ENCODE results near the gene RBP4.

Gene RBP4

DNA sequence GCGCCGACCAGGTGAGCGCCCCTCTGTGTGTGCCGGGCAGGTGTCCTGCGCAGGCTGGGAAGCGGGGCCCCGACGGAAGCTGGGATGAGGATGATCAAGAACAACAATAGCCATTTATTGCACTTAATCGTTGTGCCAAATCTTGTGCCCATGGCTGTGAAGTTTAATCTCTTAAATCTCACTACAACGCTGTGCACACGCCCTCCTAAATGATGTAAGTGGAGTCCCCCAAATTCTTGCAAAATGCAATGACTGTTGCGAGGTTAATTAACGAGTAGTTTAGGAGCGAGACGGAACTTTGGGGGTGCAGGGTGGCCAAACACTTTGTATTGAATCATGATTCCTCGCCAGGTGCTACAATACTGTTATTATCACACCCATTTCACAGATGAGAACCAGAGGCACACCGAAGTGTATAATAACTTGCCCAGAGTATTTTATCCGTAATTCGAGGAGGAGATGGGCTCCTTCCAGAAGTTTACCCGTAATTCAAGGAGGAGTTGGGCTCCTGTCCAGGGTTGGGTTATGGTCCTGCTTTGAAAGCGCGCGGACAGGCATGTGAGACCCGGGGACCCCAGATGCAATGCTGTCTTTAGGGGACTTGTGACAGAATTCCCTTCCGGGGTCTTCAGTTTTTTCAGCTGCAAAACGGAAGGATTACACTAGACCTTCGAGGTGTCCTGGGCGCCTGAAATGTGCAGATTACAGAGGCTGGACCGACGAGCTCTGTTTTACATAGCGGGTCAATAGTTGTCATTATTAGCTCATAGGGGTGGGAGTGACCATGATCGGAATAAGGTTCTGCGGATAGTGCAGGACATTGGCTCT, 33.5 kb downstream of the RBP4 start:
- Histone ChIP-seq H3K4me3 (no peak overlapping the region), H3K36me3 (ENCODE audit: insufficient read depth, low read length) (no peaks in the 10 kb centered on the region), H3K9ac (ENCODE audit: insufficient read length) (no peak overlapping the region), H3K9me3 (ENCODE audit: low read depth, low read length) (no peaks in the 10 kb centered on the region), H3K27ac (no peak overlapping the region)
- TF ChIP-seq FOXP2 (optimal IDR thresholded peaks at IDR 0.05; ENCODE audit: control extremely low read depth, extremely low read length, insufficient read depth) (no peak), EZH2 (IDR thresholded peaks at IDR 0.05) (no peak), POLR2AphosphoS5 (IDR thresholded peaks at IDR 0.05; ENCODE audit: borderline replicate concordance, low read depth, low read length) (no peak)
- no peak for DNase-seq (ENCODE audit: low read depth, low spot score)

DNA sequence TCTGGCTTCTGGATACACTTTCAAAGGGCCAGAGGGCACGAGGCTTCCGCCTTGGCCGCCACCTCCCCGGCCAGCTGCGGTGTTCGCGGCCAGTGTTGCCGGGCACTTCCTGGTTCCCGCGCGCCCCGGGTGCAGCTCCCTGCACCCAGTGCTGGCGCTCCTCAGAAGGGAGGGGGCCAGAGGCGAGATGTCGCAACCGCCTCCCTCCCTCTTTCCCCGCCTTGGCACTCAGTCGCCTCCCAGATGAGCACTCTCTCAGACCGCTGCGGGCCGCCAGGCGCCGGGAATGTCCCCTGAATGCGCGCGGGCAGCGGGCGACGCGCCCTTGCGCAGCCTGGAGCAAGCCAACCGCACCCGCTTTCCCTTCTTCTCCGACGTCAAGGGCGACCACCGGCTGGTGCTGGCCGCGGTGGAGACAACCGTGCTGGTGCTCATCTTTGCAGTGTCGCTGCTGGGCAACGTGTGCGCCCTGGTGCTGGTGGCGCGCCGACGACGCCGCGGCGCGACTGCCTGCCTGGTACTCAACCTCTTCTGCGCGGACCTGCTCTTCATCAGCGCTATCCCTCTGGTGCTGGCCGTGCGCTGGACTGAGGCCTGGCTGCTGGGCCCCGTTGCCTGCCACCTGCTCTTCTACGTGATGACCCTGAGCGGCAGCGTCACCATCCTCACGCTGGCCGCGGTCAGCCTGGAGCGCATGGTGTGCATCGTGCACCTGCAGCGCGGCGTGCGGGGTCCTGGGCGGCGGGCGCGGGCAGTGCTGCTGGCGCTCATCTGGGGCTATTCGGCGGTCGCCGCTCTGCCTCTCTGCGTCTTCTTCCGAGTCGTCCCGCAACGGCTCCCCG, 34.4 kb downstream of the RBP4 start, which contains the start of gene FFAR4:
Gene FFAR4, plus strand, starts transcription at position 231 of the 842 bp plus-strand sequence. Its CDS starts 56 bp downstream, at position 287.
- H3K27ac ChIP-seq = no peak within 1 kb of the TSS
- no peak within 1 kb of the TSS for H3K4me3 ChIP-seq
- H3K9me3 ChIP-seq (ENCODE audit: low read depth, low read length) = no peaks in the 10 kb centered on the region
- DNase-seq (ENCODE audit: low read depth, low spot score) = no peak
- H3K36me3 ChIP-seq (ENCODE audit: insufficient read depth, low read length) = no peaks in the 10 kb centered on the region
- TF ChIP-seq EZH2 (IDR thresholded peaks at IDR 0.05) = no peak
- no peak for TF ChIP-seq FOXP2 (optimal IDR thresholded peaks at IDR 0.05; ENCODE audit: control extremely low read depth, extremely low read length, insufficient read depth)
- TF ChIP-seq POLR2AphosphoS5 (IDR thresholded peaks at IDR 0.05; ENCODE audit: borderline replicate concordance, low read depth, low read length) = no peak
- H3K9ac ChIP-seq (ENCODE audit: insufficient read length) = no peak within 1 kb of the TSS

DNA sequence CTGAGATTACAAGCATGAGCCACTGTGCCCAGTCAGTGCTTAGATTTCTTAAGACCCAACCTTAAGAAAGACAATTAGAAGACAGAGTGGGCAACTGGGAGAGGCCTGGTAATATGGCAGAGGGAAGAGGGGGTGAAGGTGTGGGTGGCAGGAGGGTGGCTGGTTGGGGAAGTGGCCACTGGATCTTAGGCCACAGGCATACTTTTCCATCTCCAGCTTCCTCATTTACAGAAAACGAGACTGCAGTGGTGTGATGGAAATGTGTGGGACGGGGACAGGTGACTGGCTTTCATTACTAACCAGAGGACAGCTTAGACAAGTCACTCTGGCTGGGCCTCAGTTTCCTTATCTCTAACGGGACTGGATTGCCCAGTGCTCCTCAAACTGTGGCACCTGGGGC, 35.6 kb downstream of the RBP4 start:
- no peak for DNase-seq (ENCODE audit: low read depth, low spot score)
- H3K4me3 ChIP-seq = no peak overlapping the region
- H3K36me3 ChIP-seq (ENCODE audit: insufficient read depth, low read length) = no peaks in the 10 kb centered on the region
- H3K9me3 ChIP-seq (ENCODE audit: low read depth, low read length) = no peaks in the 10 kb centered on the region
- H3K27ac ChIP-seq = no peak overlapping the region
- TF ChIP-seq FOXP2 (optimal IDR thresholded peaks at IDR 0.05; ENCODE audit: control extremely low read depth, extremely low read length, insufficient read depth) = no peak
- TF ChIP-seq POLR2AphosphoS5 (IDR thresholded peaks at IDR 0.05; ENCODE audit: borderline replicate concordance, low read depth, low read length) = no peak
- TF ChIP-seq EZH2 (IDR thresholded peaks at IDR 0.05) = no peak
- no peak overlapping the region for H3K9ac ChIP-seq (ENCODE audit: insufficient read length)

DNA sequence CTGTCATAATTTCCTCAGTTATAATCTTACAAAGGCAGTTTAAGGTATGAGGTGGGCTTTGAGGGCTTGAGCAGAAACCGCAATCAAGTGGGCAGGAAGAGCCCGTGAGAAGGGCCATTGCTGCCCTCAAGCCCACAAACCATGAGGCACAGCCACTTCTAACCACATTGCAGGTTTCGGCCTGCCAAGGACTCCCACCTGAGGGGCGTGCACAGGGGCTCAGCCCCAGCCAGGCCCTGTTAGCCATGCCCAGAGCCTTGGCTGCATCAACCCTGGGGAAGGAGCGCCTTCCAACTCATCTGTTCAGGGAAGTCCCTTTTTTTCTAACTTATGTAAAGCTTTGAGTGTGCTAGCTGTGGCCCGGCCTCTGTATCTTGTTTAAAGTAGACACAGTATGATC, 40.5 kb downstream of the RBP4 start:
- Histone ChIP-seq H3K9ac (ENCODE audit: insufficient read length) (no peak overlapping the region), H3K27ac (no peak overlapping the region), H3K9me3 (ENCODE audit: low read depth, low read length) (no peaks in the 10 kb centered on the region), H3K36me3 (ENCODE audit: insufficient read depth, low read length) (no peaks in the 10 kb centered on the region), H3K4me3 (no peak overlapping the region)
- no peak for TF ChIP-seq POLR2AphosphoS5 (IDR thresholded peaks at IDR 0.05; ENCODE audit: borderline replicate concordance, low read depth, low read length)
- TF ChIP-seq EZH2 (IDR thresholded peaks at IDR 0.05) = no peak
- TF ChIP-seq FOXP2 (optimal IDR thresholded peaks at IDR 0.05; ENCODE audit: control extremely low read depth, extremely low read length, insufficient read depth) = no peak
- DNase-seq (ENCODE audit: low read depth, low spot score) = no peak

DNA sequence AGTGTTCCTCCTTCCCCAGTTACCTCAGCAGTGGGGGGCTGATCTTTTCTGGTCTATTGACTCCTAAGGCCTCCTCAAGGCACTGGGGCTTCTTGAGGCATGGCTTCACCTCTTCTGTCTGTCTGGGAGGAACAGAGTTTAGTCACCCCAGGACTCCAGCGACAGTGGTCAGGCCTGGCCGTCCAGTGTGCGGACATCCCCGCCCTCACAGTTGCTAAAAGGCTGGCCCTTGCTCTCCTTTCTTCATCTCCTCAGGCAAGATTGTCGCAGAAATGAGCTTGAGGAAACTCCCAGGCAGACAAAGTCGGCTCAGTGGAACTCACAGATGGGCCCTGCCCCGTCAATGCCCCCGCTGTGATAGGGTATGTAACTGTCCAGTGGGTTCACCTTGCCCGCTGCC, 41.5 kb downstream of the RBP4 start:
- no peak overlapping the region for H3K4me3 ChIP-seq
- H3K9me3 ChIP-seq (ENCODE audit: low read depth, low read length) = no peaks in the 10 kb centered on the region
- TF ChIP-seq EZH2 (IDR thresholded peaks at IDR 0.05) (no peak), FOXP2 (optimal IDR thresholded peaks at IDR 0.05; ENCODE audit: control extremely low read depth, extremely low read length, insufficient read depth) (no peak), POLR2AphosphoS5 (IDR thresholded peaks at IDR 0.05; ENCODE audit: borderline replicate concordance, low read depth, low read length) (no peak)
- H3K36me3 ChIP-seq (ENCODE audit: insufficient read depth, low read length) = no peaks in the 10 kb centered on the region
- no peak overlapping the region for H3K27ac ChIP-seq
- no peak overlapping the region for H3K9ac ChIP-seq (ENCODE audit: insufficient read length)
- DNase-seq (ENCODE audit: low read depth, low spot score) = no peak

DNA sequence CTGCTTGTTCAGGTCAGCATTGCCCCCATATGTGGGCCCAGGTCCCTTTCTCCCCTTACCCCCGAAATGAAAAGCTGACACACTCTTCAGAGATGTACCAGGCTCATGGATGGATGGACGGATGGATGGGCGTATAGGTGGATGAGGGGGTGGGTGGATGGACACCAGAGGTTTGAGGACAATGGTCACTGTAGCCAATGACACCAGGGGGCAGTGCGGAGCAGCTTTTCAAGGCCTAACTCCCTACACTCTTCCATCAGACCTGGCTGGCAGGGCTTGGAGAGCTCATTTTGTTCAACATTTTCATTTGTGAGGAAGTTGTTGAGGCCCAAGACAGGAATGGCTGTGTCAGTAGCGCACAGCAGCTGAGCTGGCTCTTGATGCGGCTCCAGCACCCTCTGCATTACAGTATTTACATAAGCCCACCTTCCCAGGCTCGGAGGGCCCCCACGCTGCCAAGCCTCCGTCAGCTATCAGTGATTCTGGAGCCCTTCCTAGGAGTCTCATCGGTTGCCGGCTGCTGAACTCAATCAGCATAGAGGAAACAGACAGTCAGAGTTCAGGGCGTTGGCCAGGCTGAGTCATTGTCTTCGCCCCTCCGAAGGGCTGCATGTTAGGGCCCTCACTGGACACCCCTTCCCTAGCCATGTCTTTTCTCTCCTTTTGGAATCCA, 46.1 kb downstream of the RBP4 start:
- no peak for TF ChIP-seq FOXP2 (optimal IDR thresholded peaks at IDR 0.05; ENCODE audit: control extremely low read depth, extremely low read length, insufficient read depth)
- no peak for TF ChIP-seq EZH2 (IDR thresholded peaks at IDR 0.05)
- TF ChIP-seq POLR2AphosphoS5 (IDR thresholded peaks at IDR 0.05; ENCODE audit: borderline replicate concordance, low read depth, low read length) = no peak
- Histone ChIP-seq H3K9me3 (ENCODE audit: low read depth, low read length) (no peaks in the 10 kb centered on the region), H3K4me3 (no peak overlapping the region), H3K27ac (no peak overlapping the region), H3K9ac (ENCODE audit: insufficient read length) (no peak overlapping the region), H3K36me3 (ENCODE audit: insufficient read depth, low read length) (no peaks in the 10 kb centered on the region)
- DNase-seq (ENCODE audit: low read depth, low spot score) = no peak

DNA sequence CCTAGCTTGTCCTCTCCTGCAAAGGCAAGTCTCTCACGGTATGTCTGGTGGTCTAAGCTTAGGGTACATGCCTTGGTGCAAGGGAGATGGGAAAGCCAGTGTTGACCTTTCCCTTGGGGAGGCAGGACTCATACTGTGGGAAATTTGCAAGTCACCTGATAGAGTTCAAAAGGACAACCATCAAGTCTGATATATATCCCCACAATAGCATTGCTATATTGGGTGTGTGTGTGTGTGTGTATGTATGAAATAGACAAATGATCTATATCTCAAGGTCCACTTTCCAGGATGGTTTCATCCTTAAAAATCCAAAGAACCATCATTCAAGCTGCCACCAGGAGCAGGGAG, 46.7 kb downstream of the RBP4 start:
- TF ChIP-seq EZH2 (IDR thresholded peaks at IDR 0.05) = no peak
- no peak for TF ChIP-seq FOXP2 (optimal IDR thresholded peaks at IDR 0.05; ENCODE audit: control extremely low read depth, extremely low read length, insufficient read depth)
- TF ChIP-seq POLR2AphosphoS5 (IDR thresholded peaks at IDR 0.05; ENCODE audit: borderline replicate concordance, low read depth, low read length) = no peak
- no peaks in the 10 kb centered on the region for H3K36me3 ChIP-seq (ENCODE audit: insufficient read depth, low read length)
- no peaks in the 10 kb centered on the region for H3K9me3 ChIP-seq (ENCODE audit: low read depth, low read length)
- no peak for DNase-seq (ENCODE audit: low read depth, low spot score)
- no peak overlapping the region for H3K4me3 ChIP-seq
- H3K27ac ChIP-seq = no peak overlapping the region
- H3K9ac ChIP-seq (ENCODE audit: insufficient read length) = no peak overlapping the region
